GM19438 (cell line): ENCODE data around the gene ZSWIM6.

Source experiments
- ATAC-seq: cut with Tn5 transposase; IDR thresholded peaks from one replicate; pipeline ENCODE4 v1.9.1; 2021; ENCODE audit warnings: low read depth; ENCODE audit not compliant: unreplicated experiment

The ZSWIM6 gene

GRCh38 chr5:61431923-61432620 lies 100.0 kb downstream of the ZSWIM6 start:
- ATAC-seq, result no peak

- no peak for ATAC-seq
Measured at GRCh38 chr5:61435368-61435767, 103.3 kb downstream of the ZSWIM6 start.

- ATAC-seq, result no peak
Measured at GRCh38 chr5:61438298-61438970, 106.4 kb downstream of the ZSWIM6 start.

- ATAC-seq, result no peak
Measured at GRCh38 chr5:61440086-61440485, 108.0 kb downstream of the ZSWIM6 start.

GRCh38 chr5:61440596-61440995 lies 108.5 kb downstream of the ZSWIM6 start:
- no peak for ATAC-seq

GRCh38 chr5:61441742-61442141 lies 109.7 kb downstream of the ZSWIM6 start:
- ATAC-seq, result no peak

GRCh38 chr5:61447780-61448495 lies 115.9 kb downstream of the ZSWIM6 start:
- ATAC-seq, result no peak

GRCh38 chr5:61449804-61450492 lies 117.9 kb downstream of the ZSWIM6 start:
- no peak for ATAC-seq

- ATAC-seq, result no peak
Measured at GRCh38 chr5:61450493-61451279, 118.6 kb downstream of the ZSWIM6 start.

GRCh38 chr5:61455179-61456006 lies 123.3 kb downstream of the ZSWIM6 start:
- ATAC-seq, result no peak

GRCh38 chr5:61460471-61460870 lies 128.4 kb downstream of the ZSWIM6 start:
- no peak for ATAC-seq

- no peak for ATAC-seq
Measured at GRCh38 chr5:61461417-61461816, 129.4 kb downstream of the ZSWIM6 start.

- ATAC-seq, result no peak
Measured at GRCh38 chr5:61461926-61462325, 129.9 kb downstream of the ZSWIM6 start.

GRCh38 chr5:61463596-61463995 lies 131.5 kb downstream of the ZSWIM6 start:
- no peak for ATAC-seq

GRCh38 chr5:61464512-61464911 lies 132.5 kb downstream of the ZSWIM6 start:
- no peak for ATAC-seq

- ATAC-seq, result no peak
Measured at GRCh38 chr5:61465066-61465465, 133.0 kb downstream of the ZSWIM6 start.

- no peak for ATAC-seq
Measured at GRCh38 chr5:61465496-61465895, 133.4 kb downstream of the ZSWIM6 start.

- no peak for ATAC-seq
Measured at GRCh38 chr5:61466017-61466416, 134.0 kb downstream of the ZSWIM6 start.

GRCh38 chr5:61467766-61468482 lies 135.9 kb downstream of the ZSWIM6 start:
- ATAC-seq, result no peak
